ENCODE data around the gene NUDT6. TPM values are rescaled to one million over a fixed set of nuclear protein-coding genes. Genes with fewer than 3 reads are reported as not detected.

The NUDT6 gene
- total RNA-seq, 1 experiment from 2014 or later: 4.0 TPM

GRCh38 chr4:122959441-122959840 lies 37.0 kb upstream of the NUDT6 start:
- no peak overlapping the region for H2BK15ac ChIP-seq (ENCODE audit: low read depth, low read length)
- no peak overlapping the region for H4K91ac ChIP-seq (ENCODE audit: insufficient read length, low read depth, low read length)
- H3K14ac ChIP-seq (ENCODE audit: insufficient read depth, low read length): no peak overlapping the region
- no peak overlapping the region for H3T11ph ChIP-seq (ENCODE audit: low read length)
- no peaks in the 10 kb centered on the region for H4K20me1 ChIP-seq (ENCODE audit: control insufficient read depth, insufficient read depth, insufficient read length)
- no peaks in the 10 kb centered on the region for H3K27me3 Mint-ChIP-seq (ENCODE audit: low read depth)
- no peaks in the 10 kb centered on the region for H3K23me2 ChIP-seq (ENCODE audit: insufficient read length, low read depth, low read length, poor library complexity, severe bottlenecking)
- H3K27ac Mint-ChIP-seq: no peak overlapping the region
- no peak overlapping the region for H2BK12ac ChIP-seq (ENCODE audit: insufficient read length, low read depth, low read length)
- H3K9me3 Mint-ChIP-seq: peaks cover 10 to 11% of the 10 kb centered on the region in 2 experiments
- H3K9ac ChIP-seq (ENCODE audit: extremely low read depth, insufficient read length, low read length): no peak overlapping the region
- no peak overlapping the region for H2BK5ac ChIP-seq (ENCODE audit: insufficient read length, low read length)
- no peak overlapping the region for H3K27ac ChIP-seq (ENCODE audit: insufficient read length, low read depth, low read length)
- H3K56ac ChIP-seq (ENCODE audit: insufficient read length, low read depth, low read length): no peak overlapping the region
- H3K4me3 Mint-ChIP-seq: no peak overlapping the region
- no peak overlapping the region for H2AFZ ChIP-seq (ENCODE audit: low read length)
- H3K4me2 ChIP-seq (ENCODE audit: insufficient read depth, insufficient read length, low read length): no peak overlapping the region
- TF ChIP-seq CTCF (conservative IDR thresholded peaks at IDR 0.05): no peak
- H3K4me1 Mint-ChIP-seq: peaks cover 5% of the 10 kb centered on the region in 2 experiments; a peak in 3 of 4 replicates
- no peak overlapping the region for H2AK5ac ChIP-seq (ENCODE audit: insufficient read length, low read length)
- no peaks in the 10 kb centered on the region for H3K9me3 ChIP-seq (ENCODE audit: control insufficient read depth, low read depth, low read length)
- no peak overlapping the region for H4K8ac ChIP-seq (replicated peaks; ENCODE audit: insufficient read length, low read depth, low read length)
- no peak for DNase-seq
- H3K4me1 ChIP-seq (ENCODE audit: insufficient read depth, low read length): no peaks in the 10 kb centered on the region
- no peak overlapping the region for H3K4ac ChIP-seq (ENCODE audit: low read depth, low read length)
- H3K36me3 Mint-ChIP-seq (ENCODE audit: insufficient read depth in 1 of 3, low read depth in 3 of 3): peaks cover 28 to 32% (median 30%) of the 10 kb centered on the region in 3 experiments
- H3K27me3 ChIP-seq (ENCODE audit: insufficient read depth, low read length): no peaks in the 10 kb centered on the region
- no peaks in the 10 kb centered on the region for H3K79me1 ChIP-seq (ENCODE audit: insufficient read depth, low read depth, low read length, poor library complexity, severe bottlenecking)
- H2BK120ac ChIP-seq (ENCODE audit: low read depth, low read length, poor library complexity, severe bottlenecking): no peak overlapping the region
- H2BK20ac ChIP-seq (ENCODE audit: low read depth, low read length, poor library complexity, severe bottlenecking): no peak overlapping the region
- WGBS (ENCODE audit: extremely low coverage, insufficient read length, low lambda C conversion rate): no CpG with 5 or more reads among the region's 3 CpGs
- H3K23ac ChIP-seq (ENCODE audit: insufficient read length, low read depth, low read length): no peak overlapping the region
- H3K79me2 ChIP-seq (ENCODE audit: insufficient read depth, low read length): no peaks in the 10 kb centered on the region
- no peak overlapping the region for H3K18ac ChIP-seq (ENCODE audit: insufficient read length, low read depth, low read length)
- no peak overlapping the region for H4K5ac ChIP-seq (ENCODE audit: insufficient read length, low read depth, low read length)
